Psoas muscle (tissue), 8 donors: ENCODE results near the gene RELL1. TPM values are rescaled to one million over a fixed set of nuclear protein-coding genes. Genes with fewer than 3 reads are reported as not detected.

ENCODE experiments used
- ATAC-seq, 4 donors: fragments of 200-7000 bp; cut with Tn5 transposase; one replicate each; pipeline ENCODE4 v1.9.1; 2020; ENCODE audit warnings: moderate library complexity in 3 of 4, mild to moderate bottlenecking in 2 of 4
- DNase-seq, 2 donors: peaks; one replicate each; pipeline ENCODE4 v3.0.0-alpha.2; 2020
- H3K27ac ChIP-seq: fragments of 200-600 bp; one replicate; pipeline ENCODE4 v1.8.0; 2022
- H3K27me3 ChIP-seq, 3 donors: fragments of 200-600 bp in 1 of 3; one replicate each; pipeline versions ENCODE4 v1.6.1 to v1.8.0; 2013 to 2022; ENCODE audit warnings: low read length in 2 of 3, mild to moderate bottlenecking in 2 of 3, moderate library complexity in 1 of 3; ENCODE audit not compliant: insufficient read depth in 3 of 3
- H3K36me3 ChIP-seq, 2 donors: fragments of 200-600 bp in 1 of 2; one replicate each; pipeline versions ENCODE4 v1.6.1 to v1.8.0; 2013 to 2022; ENCODE audit warnings: low read depth in 1 of 2, mild to moderate bottlenecking in 1 of 2, moderate library complexity in 1 of 2; ENCODE audit not compliant: insufficient read depth in 1 of 2
- H3K4me1 ChIP-seq: fragments of 200-600 bp; one replicate; pipeline ENCODE4 v1.8.0; 2022
- H3K4me3 ChIP-seq: fragments of 200-600 bp; one replicate; pipeline ENCODE4 v1.8.0; 2022; ENCODE audit warnings: mild to moderate bottlenecking
- H3K9me3 ChIP-seq: fragments of 200-600 bp; one replicate; pipeline ENCODE4 v1.8.0; 2022
- WGBS, 3 donors: extraction: QIAGEN DNeasy Blood & Tissue Kit; methylation state at CpG; one replicate each; pipeline versions ENCODE4 v1.1.6 to v1.1.7; 2013; 5-methylcytosine and 5-hydroxymethylcytosine counted together
- intact Hi-C, 2 donors: fragments of 100-400 bp; cut with DNase I; formaldehyde crosslinking; loops; one replicate each; pipeline versions ENCODE4 v1.11.0 to v1.14.2; 2022
- polyA plus RNA-seq, 3 donors: library from polyadenylated mRNA; stranded (reverse); fragments of 200-250 nt; gene quantifications; one replicate each; pipeline ENCODE4 v1.2.3, GENCODE V29; 2013
- total RNA-seq, 4 donors: library from RNA; stranded (reverse); fragmentation: NEBNext Ultra II Directional in 2 of 4; extraction: Animal tissue kit (Norgen Biotek cat#: 25700) in 2 of 4; gene quantifications; one replicate each; pipeline versions ENCODE4 v1.2.1 to v1.2.4, GENCODE V29; 2021 to 2023
- TF ChIP-seq, protein P1 (sequence below): fragments of 200-600 bp; IDR thresholded peaks from one replicate; pipeline ENCODE4 v1.8.0; 2022; ENCODE audit warnings: antibody characterized with exemption
- donor health status: healthy with polysubstance abuse.
- donor health status: DM: no; HTN: no; CAD: no; lungs with moderate emphysema.
- donor health status: Bipolar disorder and iron deficiency.
- donor health status: healthy.
- donor health status: DM: yes; HTN: yes; CAD: no.
- donor health status: DM: no; HTN: no; CAD: no.
- donor health status: DM: no; HTN: no; CAD: no.
- donor health status: DM: yes; HTN: yes; CAD: no.

Gene RELL1
- total and polyA plus RNA-seq, 7 donors, result 2.3 to 35.7 (median 21.0) TPM

DNA sequence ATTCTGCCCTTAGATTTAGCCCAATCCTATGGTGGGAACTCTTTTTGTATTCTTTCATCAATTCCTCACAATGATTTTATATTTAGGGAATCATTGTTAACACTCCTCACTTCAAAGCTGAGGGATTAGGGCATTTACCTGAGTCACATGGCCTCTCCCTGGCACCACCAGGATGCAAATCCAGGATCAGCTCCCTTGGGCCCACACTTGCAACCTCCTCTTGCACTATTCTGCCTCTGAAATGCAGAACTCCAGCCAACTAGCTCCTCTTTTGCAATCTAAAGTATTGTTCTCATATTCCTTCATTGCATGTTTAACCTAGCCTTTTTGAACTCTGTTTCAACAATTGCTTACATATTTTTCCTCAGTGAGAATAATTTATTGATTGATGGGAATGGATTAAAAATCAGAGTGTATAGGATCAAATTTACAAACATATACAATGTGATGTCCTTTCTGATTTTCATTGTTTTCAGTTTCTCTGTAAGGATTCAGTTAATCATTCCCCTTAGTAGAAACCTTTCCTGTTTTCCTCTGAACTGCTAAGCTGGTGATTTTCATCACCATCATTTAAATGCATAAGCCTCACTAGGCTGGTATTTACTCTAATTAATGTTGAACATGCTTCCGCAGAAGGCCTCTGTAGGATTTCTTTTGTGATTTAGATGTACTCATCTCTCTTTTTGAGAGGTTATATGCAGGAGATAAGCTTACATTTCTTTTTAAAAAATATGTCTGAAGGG, 3.3 kb upstream of the RELL1 start:
- WGBS, 3 donors, result 97 to 100% (median 99%) methylated on average over 1 of the region's 1 CpG
- ATAC-seq (no peak), DNase-seq (no peak)
- H3K4me1 ChIP-seq, result peaks cover 13% of the 10 kb centered on the region
- H3K36me3 ChIP-seq, result no peaks in the 10 kb centered on the region
- H3K4me3 ChIP-seq, result no peak overlapping the region
- TF ChIP-seq, protein P1, sequence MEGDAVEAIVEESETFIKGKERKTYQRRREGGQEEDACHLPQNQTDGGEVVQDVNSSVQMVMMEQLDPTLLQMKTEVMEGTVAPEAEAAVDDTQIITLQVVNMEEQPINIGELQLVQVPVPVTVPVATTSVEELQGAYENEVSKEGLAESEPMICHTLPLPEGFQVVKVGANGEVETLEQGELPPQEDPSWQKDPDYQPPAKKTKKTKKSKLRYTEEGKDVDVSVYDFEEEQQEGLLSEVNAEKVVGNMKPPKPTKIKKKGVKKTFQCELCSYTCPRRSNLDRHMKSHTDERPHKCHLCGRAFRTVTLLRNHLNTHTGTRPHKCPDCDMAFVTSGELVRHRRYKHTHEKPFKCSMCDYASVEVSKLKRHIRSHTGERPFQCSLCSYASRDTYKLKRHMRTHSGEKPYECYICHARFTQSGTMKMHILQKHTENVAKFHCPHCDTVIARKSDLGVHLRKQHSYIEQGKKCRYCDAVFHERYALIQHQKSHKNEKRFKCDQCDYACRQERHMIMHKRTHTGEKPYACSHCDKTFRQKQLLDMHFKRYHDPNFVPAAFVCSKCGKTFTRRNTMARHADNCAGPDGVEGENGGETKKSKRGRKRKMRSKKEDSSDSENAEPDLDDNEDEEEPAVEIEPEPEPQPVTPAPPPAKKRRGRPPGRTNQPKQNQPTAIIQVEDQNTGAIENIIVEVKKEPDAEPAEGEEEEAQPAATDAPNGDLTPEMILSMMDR, result no peak
- no peak overlapping the region for H3K27ac ChIP-seq
- H3K9me3 ChIP-seq, result no peaks in the 10 kb centered on the region
- H3K27me3 ChIP-seq, result no peaks in the 10 kb centered on the region
- intact Hi-C loops, result loop anchor here (5.0 kb wide), 1 partner anchor 62 kb away; no protein-coding TSS in a partner anchor

DNA sequence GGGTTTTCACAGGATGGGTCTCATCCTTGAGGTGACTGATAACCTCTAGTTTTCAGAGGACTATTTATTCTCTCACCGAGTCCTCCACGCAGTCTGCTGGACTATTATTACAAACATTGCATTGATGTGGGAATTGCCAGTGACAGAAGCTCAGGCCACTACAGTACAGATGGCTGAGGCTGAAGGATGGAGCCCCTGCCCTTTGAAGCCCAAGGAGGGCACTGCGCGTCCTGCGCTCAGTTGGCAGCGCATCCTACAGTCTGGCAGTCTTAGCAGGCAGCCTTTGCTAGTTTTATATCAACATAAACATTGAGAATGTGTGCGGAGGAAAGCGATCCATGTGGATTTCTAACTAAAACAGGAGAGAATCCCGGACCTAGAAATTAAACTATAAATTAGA, 1.5 kb upstream of the RELL1 start:
- 94 to 97% (median 97%) methylated on average over 9 of the region's 9 CpGs for WGBS, 3 donors
- Histone ChIP-seq H3K36me3 (no peaks in the 10 kb centered on the region), H3K9me3 (no peaks in the 10 kb centered on the region), H3K27ac (peak overlapping the region; percentile 99), H3K4me1 (peaks cover 24% of the 10 kb centered on the region), H3K27me3 (no peaks in the 10 kb centered on the region), H3K4me3 (no peak overlapping the region)
- ATAC-seq, result no peak
- TF ChIP-seq, protein P1, result no peak
- intact Hi-C loops, result loop anchor here (5.0 kb wide), 1 partner anchor 60 kb away; no protein-coding TSS in a partner anchor
- DNase-seq, result no peak

DNA sequence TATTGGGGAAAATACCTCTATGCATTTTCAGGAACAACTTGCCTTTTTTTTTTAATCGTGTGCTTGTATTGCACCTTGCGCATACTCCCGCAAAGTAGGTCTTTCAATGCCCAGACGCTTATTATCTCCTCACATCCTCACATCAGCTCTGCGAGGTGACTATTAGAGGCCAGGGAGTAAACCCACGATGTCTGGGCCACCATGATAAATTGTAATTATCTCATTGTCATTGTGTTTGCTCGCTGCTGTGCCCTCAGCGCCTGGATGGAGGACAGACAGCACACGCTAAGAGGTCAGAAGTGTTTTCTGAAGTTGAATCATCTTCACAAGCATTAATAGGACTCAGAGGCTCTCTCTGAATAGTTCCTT, 1.0 kb upstream of the RELL1 start:
- Histone ChIP-seq H3K4me3 (peak overlapping the region; percentile 98), H3K27me3 (no peaks in the 10 kb centered on the region), H3K27ac (peak overlapping the region; percentile 99), H3K9me3 (no peaks in the 10 kb centered on the region), H3K4me1 (peaks cover 29% of the 10 kb centered on the region), H3K36me3 (no peaks in the 10 kb centered on the region)
- DNase-seq, result no peak
- TF ChIP-seq, protein P1, result no peak
- intact Hi-C loops, result loop anchor here (5.0 kb wide), 1 partner anchor 60 kb away; no protein-coding TSS in a partner anchor
- WGBS, 3 donors, result 39 to 44% (median 40%) methylated on average over 9 of the region's 9 CpGs
- no peak for ATAC-seq

DNA sequence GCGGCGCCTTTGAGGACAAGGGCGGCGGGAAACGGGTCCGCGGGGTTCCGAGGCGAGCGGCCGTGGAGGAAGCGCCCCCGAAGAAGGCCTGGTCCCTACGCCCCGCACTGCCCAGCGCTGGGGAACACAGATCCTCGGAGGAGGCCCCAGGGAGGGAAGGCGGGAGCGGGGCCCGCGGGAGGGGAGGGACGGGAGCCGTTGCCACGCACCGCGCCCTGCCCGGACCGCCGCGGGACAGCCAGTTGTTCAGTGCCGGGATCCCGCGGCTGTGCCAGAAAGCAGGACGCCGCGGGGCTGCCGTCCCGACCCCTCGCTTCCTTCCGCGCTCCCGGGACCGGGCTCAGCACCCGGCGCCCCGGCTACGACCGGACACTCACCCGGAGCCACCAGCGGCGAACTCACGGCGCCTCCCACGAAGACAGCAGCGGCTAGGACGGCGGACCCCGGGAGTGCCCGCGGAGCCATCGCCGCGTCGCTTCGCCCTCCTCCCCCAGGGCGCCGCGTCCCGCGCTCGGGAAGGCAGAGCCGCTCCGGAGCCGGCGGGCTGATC, 278 bp downstream of the RELL1 start:
- TF ChIP-seq, protein P1, result no peak
- peak; percentile 33 to 54 (median 49) for ATAC-seq
- no peaks in the 10 kb centered on the region for H3K9me3 ChIP-seq
- peaks cover 31% of the 10 kb centered on the region for H3K4me1 ChIP-seq
- no peaks in the 10 kb centered on the region for H3K27me3 ChIP-seq
- DNase-seq, result peak; percentile 71 to 79
- H3K36me3 ChIP-seq, result no peaks in the 10 kb centered on the region
- H3K27ac ChIP-seq, result peak overlapping the region; percentile 99
- H3K4me3 ChIP-seq, result peak overlapping the region; percentile 98
- 0% methylated on average over 46 to 75 of the region's 75 CpGs for WGBS, 3 donors
- intact Hi-C loops, result loop anchor here (1.0 to 5.0 kb wide), 3 partner anchors 20 to 83 kb away; no protein-coding TSS in a partner anchor
